IMR-90 (cell line): Measurements from ENCODE around the gene GOLGA6L2. TPM values are rescaled to one million over a fixed set of nuclear protein-coding genes. Genes with fewer than 3 reads are reported as not detected.
"Not testable (repeated sequence)": the region's sequence is repeated elsewhere in the genome, so short reads cannot be mapped to it uniquely, and the experiment has no call there.

Experiments
- ATAC-seq: fragments of 200-7000 bp; cut with Tn5 transposase; 2 replicates; pipeline ENCODE4 v1.9.1; 2020; ENCODE audit warnings: low read depth, mild to moderate bottlenecking, moderate library complexity
- BruUV-seq: library from RNA; stranded (reverse); fragments of 400-500 nt; replicated peaks from 2 replicates; lab custom pipeline; 2021; lab: Mats Ljungman, UMichigan
- CTCF ChIA-PET: fragments of 300-600 bp; formaldehyde crosslinking; extraction: SDS; loops from one replicate; lab custom pipeline; 2021; ENCODE audit warnings: antibody characterized with exemption; lab: Yijun Ruan, JAX
- POLR2A ChIA-PET: fragments of 300-600 bp; sonication (Branson Sonifier 250); formaldehyde crosslinking; loops from one replicate; lab custom pipeline; 2022; ENCODE audit warnings: antibody characterized with exemption; ENCODE audit not compliant: unreplicated experiment; lab: Charles Lee
- DNase-seq: peaks from one replicate; pipeline ENCODE4 v3.0.0; 2013
- H2AFZ ChIP-seq: replicated peaks from 2 replicates; pipeline ENCODE3; 2013; ENCODE audit warnings: low read length, mild to moderate bottlenecking; ENCODE audit not compliant: poor library complexity
- H2AK5ac ChIP-seq: 2 replicates; pipeline ENCODE4 v1.6.1; 2013; ENCODE audit warnings: low read depth, low read length, inconsistent platforms
- H2AK9ac ChIP-seq: replicated peaks from 2 replicates; pipeline ENCODE3; 2013; ENCODE audit warnings: mild to moderate bottlenecking, low read depth, low read length, moderate library complexity; ENCODE audit not compliant: poor library complexity
- H2BK120ac ChIP-seq: 2 replicates; pipeline ENCODE4 v1.6.1; 2013; ENCODE audit warnings: low read depth, low read length, inconsistent platforms
- H2BK15ac ChIP-seq: 3 replicates; pipeline ENCODE4 v1.6.1; 2013; ENCODE audit warnings: low read depth, low read length, inconsistent platforms
- H2BK20ac ChIP-seq: 2 replicates; pipeline ENCODE4 v1.6.1; 2013; ENCODE audit warnings: low read depth, mild to moderate bottlenecking, inconsistent platforms, low read length, moderate library complexity
- H2BK5ac ChIP-seq: 2 replicates; pipeline ENCODE4 v1.6.1; 2013; ENCODE audit warnings: mild to moderate bottlenecking, low read depth, low read length, inconsistent platforms; ENCODE audit not compliant: poor library complexity, severe bottlenecking
- H3K14ac ChIP-seq: replicated peaks from 2 replicates; pipeline ENCODE4 v1.6.1; 2013; ENCODE audit warnings: low read depth, low read length, inconsistent platforms
- H3K18ac ChIP-seq: 2 replicates; pipeline ENCODE4 v1.6.1; 2013; ENCODE audit warnings: low read depth, low read length, control low read depth
- H3K23ac ChIP-seq: 2 replicates; pipeline ENCODE4 v1.6.1; 2013; ENCODE audit warnings: low read depth, low read length, inconsistent platforms
- H3K27ac ChIP-seq: 2 replicates; pipeline ENCODE4 v1.5.1; 2013; ENCODE audit warnings: mild to moderate bottlenecking, control low read depth, low read length; ENCODE audit not compliant: insufficient read depth
- H3K27me3 ChIP-seq: 2 replicates; pipeline ENCODE4 v1.6.1; 2013; ENCODE audit warnings: low read length; ENCODE audit not compliant: control insufficient read depth, insufficient read depth
- H3K36me3 ChIP-seq: 2 replicates; pipeline ENCODE4 v1.6.1; 2013; ENCODE audit warnings: low read length, mixed read lengths; ENCODE audit not compliant: control insufficient read depth, insufficient read depth
- H3K4ac ChIP-seq: 2 replicates; pipeline ENCODE4 v1.6.1; 2013; ENCODE audit warnings: low read depth, low read length, inconsistent platforms
- H3K4me1 ChIP-seq: 2 replicates; pipeline ENCODE4 v1.6.1; 2013; ENCODE audit warnings: low read length, mixed read lengths; ENCODE audit not compliant: control insufficient read depth, insufficient read depth
- H3K4me2 ChIP-seq: 2 replicates; pipeline ENCODE4 v1.6.1; 2013; ENCODE audit warnings: low read depth, mild to moderate bottlenecking, control low read depth, low read length, moderate library complexity
- H3K4me3 ChIP-seq: 2 replicates; pipeline ENCODE4 v1.5.1; 2013; ENCODE audit warnings: low read depth, mild to moderate bottlenecking, control low read depth, low read length, moderate library complexity; ENCODE audit not compliant: insufficient read depth
- H3K56ac ChIP-seq: 2 replicates; pipeline ENCODE4 v1.6.1; 2013; ENCODE audit warnings: low read length, inconsistent platforms; ENCODE audit not compliant: insufficient read depth; ENCODE audit errors: extremely low read depth
- H3K79me1 ChIP-seq, 2 experiments: 2 replicates each; pipeline ENCODE4 v1.6.1; 2013; ENCODE audit warnings: low read length in 2 of 2, inconsistent platforms in 1 of 2, low read depth in 1 of 2
- H3K9ac ChIP-seq: 2 replicates; pipeline ENCODE4 v1.6.1; 2013; ENCODE audit warnings: low read depth, low read length, control low read depth
- H3K9me1 ChIP-seq: 2 replicates; pipeline ENCODE4 v1.6.1; 2013; ENCODE audit warnings: low read length, inconsistent platforms; ENCODE audit not compliant: insufficient read depth
- H3K9me3 ChIP-seq: 2 replicates; pipeline ENCODE4 v1.6.1; 2013; ENCODE audit warnings: low read length; ENCODE audit not compliant: control insufficient read depth, insufficient read depth
- H4K20me1 ChIP-seq: 2 replicates; pipeline ENCODE4 v1.6.1; 2013; ENCODE audit warnings: low read length, inconsistent platforms; ENCODE audit not compliant: insufficient read depth
- H4K5ac ChIP-seq: 2 replicates; pipeline ENCODE4 v1.6.1; 2013; ENCODE audit warnings: mild to moderate bottlenecking, low read depth, low read length, control low read depth
- H4K8ac ChIP-seq, 2 experiments: 2 replicates each; pipeline ENCODE4 v1.6.1; 2013; ENCODE audit warnings: low read depth in 2 of 2, low read length in 2 of 2, control low read depth in 1 of 2, inconsistent platforms in 1 of 2
- H4K91ac ChIP-seq: 2 replicates; pipeline ENCODE4 v1.6.1; 2013; ENCODE audit warnings: low read depth, low read length, inconsistent platforms; ENCODE audit not compliant: insufficient read depth
- WGBS, 2 experiments: methylation state at CpG; one replicate each; pipeline versions ENCODE4 v1.1.5 to v1.1.7; 2013; ENCODE audit warnings: missing lambda C conversion rate in 2 of 2; ENCODE audit not compliant: insufficient read length in 1 of 2; ENCODE audit errors: extremely low coverage in 2 of 2; 5-methylcytosine and 5-hydroxymethylcytosine counted together
- dilution Hi-C: fragments of 300-500 bp; cut with HindIII; formaldehyde crosslinking; loops from one replicate; pipeline ENCODE4 v1.14.3; 2018; ENCODE audit warnings: low sequenced_read_pairs; ENCODE audit not compliant: unreplicated experiment
- in situ Hi-C: fragments of 300-500 bp; cut with MboI; formaldehyde crosslinking; loops from 3 replicates; pipeline ENCODE4 v1.14.3; 2019; ENCODE audit warnings: low sequenced_read_pairs, inconsistent platforms, mixed read lengths
- intact Hi-C: fragments of 100-400 bp; cut with micrococcal nuclease; formaldehyde crosslinking; loops from 2 replicates; pipeline ENCODE4 v1.10.0; 2022
- polyA plus RNA-seq, 3 experiments: library from polyadenylated mRNA; depleted of rRNA; stranded (reverse); fragments of >200 nt; gene quantifications; 2 replicates each; pipeline ENCODE4 v1.2.3, GENCODE V29; 2012; ENCODE audit warnings: low replicate concordance in 1 of 3
- total RNA-seq: library from RNA; depleted of rRNA; stranded (reverse); fragments of >200 nt; gene quantifications from 2 replicates; pipeline ENCODE4 v1.2.3, GENCODE V29; 2012

Gene GOLGA6L2
- total and polyA plus RNA-seq, 2 of the 4 experiments (the other 2 are of a cell fraction): not detected

GRCh38 chr15:23425327-23425726 is 21.7 kb downstream of the GOLGA6L2 start:
- intact Hi-C loops, H2BK5ac ChIP-seq, H3K23ac ChIP-seq, POLR2A ChIA-PET, H3K4me2 ChIP-seq, H2BK20ac ChIP-seq, H2AFZ ChIP-seq, in situ Hi-C loops, H2BK15ac ChIP-seq, H2BK120ac ChIP-seq, BruUV-seq, H3K36me3 ChIP-seq, H3K9ac ChIP-seq, dilution Hi-C loops, H3K27ac ChIP-seq, H4K91ac ChIP-seq, H2AK5ac ChIP-seq, H3K4me1 ChIP-seq, H2AK9ac ChIP-seq, H3K9me1 ChIP-seq, H3K56ac ChIP-seq, H4K8ac ChIP-seq, H3K14ac ChIP-seq, H4K20me1 ChIP-seq, ATAC-seq, DNase-seq, H4K5ac ChIP-seq, H3K4me3 ChIP-seq, H3K79me1 ChIP-seq, H3K4ac ChIP-seq, H3K27me3 ChIP-seq, H3K18ac ChIP-seq: not testable (repeated sequence)
- peaks cover 12% of the 10 kb centered on the region; the same call in 1 of the 2 replicates for H3K9me3 ChIP-seq
- WGBS, 2 experiments: no CpG with 5 or more reads among the region's 8 CpGs
- CTCF ChIA-PET: interaction anchor here (0.7 kb wide), 1 partner anchor 42 kb away, joined by 3 read pairs; no protein-coding TSS in a partner anchor
